ENCODE measurements around the gene CDS2.

Gene CDS2

GRCh38 chr20:5182615-5183254, 55.9 kb downstream of the CDS2 start:
- DNase-seq = no peak

DNA sequence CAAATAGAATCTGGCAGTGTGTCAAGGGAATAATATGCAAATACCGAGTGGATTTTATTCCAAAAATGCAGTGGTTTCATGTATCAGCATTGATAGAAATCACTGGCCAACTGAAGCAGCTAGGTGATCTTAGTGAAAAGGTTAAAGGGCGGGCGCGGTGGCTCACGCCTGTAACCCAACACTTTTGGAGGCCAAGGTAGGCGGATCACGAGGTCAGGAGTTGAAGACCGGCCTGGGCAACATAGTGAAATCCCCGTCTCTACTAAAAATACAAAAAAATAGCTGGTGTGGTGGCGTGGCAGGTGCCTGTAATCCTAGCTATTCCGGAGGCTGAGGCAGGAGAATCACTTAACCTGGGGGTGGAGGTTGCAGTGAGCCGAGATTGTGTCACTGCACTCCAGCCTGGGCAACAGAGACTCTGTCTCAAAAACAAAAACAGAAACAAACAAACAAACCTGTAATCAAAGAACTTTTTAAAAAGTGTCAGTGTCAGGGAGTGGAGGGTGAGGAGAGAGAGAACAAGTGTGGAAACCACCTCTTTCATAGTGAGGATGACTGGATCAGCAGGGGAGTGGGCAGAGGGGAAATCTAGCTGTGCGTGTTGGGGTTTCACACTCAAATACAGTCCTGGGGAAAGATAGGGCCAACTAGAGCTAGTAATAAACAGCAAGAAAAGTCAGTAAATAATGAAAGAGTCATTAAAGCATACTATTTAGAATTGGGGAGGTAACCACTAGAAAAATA, 57.1 kb downstream of the CDS2 start:
- no peak for DNase-seq

DNA sequence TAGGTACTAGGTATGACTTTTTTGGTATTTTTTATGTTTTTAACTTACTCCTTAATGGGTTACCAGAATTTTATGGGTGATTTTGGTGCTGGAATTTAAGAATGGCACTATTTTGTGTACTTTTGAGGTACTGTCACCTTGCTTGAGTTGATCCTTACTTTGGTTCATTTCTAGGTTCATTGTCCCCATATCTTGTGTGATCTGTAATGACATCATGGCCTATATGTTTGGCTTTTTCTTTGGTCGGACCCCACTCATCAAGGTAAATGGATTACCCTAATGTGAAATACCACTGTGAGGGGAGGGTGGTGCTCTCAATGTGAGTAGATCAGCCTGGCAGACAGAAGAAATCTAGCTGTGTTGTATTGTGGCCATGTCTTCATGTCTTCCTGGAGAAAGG, 57.9 kb downstream of the CDS2 start:
- no peak for DNase-seq

DNA sequence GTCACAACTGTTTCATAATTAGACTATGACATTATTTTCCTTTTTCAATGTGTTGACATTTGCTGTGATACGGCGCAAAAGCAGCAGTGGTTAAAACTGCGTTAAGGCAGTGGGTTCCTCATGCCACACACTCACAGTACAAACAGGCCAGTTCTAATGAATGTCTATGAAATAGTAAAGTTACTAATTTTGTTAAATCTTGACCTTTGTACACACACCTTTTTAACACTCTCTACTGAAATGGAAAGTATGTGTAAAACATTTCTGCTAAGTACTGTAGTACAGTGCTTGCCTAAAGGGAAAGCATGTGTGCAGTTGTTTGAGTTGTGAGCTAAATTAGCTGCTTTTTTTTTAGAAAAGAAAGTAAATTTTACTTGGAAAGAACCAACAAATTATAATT, 60.3 kb downstream of the CDS2 start:
- no peak for DNase-seq

GRCh38 chr20:5188736-5189135, 61.9 kb downstream of the CDS2 start:
- no peak for DNase-seq

GRCh38 chr20:5189917-5190316, 63.1 kb downstream of the CDS2 start:
- DNase-seq = no peak

- no peak for DNase-seq
Measured at GRCh38 chr20:5190444-5190843, 63.6 kb downstream of the CDS2 start.

DNA sequence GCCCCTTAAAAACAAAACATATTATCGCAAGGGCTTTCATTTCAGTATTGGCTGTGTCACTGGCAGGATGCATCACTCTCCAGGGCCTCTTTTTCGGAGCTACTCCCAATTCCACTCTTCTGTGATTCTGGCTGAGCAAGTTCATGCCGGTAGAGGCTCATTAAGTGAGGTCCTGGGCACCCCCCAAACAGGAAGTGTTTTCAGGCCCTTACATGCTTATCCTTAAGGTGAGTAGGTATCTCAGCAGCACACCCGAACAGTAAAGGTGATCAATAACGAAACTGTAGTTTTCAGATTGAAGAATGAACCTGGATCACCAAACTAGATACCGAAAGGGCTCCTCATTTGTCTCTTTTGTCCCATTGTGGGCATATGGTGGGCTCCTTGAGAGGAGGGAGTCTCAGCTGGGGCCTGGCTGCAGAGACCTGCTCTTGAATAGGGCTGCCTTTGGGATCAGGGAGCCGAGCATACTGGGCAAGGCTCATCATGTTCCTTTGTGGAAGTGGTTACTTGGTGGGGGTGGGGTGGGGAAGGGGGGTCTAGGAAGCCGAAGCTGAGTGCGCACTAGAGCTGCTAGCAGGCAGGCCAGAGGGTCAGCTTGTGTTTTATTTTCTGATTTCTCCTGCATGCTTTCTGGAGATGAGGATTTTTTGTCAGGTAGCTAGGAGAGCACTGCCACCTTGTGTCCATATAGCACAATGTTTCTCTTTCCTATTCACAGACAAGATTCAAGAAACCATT, 65.2 kb downstream of the CDS2 start:
- peak; percentile 82 for DNase-seq

DNA sequence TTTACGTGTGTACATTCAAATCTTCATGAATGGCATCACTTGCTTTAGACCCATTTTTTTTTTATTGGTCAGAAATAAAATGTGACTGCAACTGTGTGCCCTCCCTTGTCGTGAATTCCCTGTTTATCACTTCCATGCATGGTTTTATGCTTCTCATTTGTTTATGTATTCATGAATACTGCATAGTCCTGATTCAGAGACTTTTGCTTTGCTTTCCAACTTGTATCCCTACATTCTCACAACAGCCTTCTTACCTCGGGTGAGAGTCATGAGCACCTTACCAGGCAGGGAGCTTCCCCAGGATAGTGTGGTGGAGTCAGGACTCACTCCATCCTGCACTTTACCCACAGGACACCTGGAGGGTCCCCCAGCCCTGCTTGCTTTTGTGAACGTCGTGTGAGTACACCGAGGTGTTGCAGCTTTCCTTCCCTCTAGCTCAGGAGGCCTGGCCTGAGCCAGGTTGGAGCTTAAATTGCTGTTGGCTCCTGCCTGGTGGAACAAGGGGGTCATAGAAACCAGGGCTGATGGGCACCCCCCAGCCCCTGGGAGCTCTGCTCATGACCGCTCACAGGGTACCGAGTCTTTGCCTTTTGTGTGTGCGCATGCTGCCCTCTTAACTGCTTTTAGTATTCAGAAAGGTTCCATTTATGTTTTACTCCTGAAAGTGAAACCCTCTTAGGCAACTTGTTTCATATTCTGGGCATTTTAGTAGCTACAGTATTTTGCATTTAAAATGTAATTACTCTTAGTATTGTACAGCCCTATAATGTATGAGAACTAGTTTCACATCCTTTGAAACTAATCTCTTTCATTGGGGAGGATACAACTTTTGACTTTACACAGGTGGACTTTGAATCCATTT, 66.0 kb downstream of the CDS2 start:
- DNase-seq = no peak

GRCh38 chr20:5195655-5196054, 68.8 kb downstream of the CDS2 start:
- DNase-seq = no peak

DNA sequence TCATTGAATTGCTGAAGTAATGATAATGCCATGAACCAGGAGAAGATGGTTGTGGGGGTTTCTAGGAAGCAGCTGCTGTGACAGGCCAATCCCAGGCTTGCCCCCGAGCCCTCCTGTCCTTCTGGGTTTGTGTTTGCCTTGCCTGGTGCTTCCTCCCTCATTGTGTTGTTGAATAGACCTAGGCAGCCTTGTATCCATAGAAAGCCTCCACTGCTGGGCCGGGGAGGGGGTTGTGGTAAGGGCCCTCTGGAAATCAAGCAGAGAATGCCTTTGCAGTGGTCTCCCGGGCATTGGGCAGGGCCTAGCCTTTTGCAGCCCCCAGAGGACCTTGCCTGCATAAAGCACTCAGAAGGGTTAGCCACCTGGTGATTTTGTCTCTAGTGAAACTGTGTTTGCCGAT, 69.3 kb downstream of the CDS2 start:
- no peak for DNase-seq

GRCh38 chr20:5197270-5197827, 70.5 kb downstream of the CDS2 start:
- DNase-seq = no peak

GRCh38 chr20:5197847-5198650, 71.2 kb downstream of the CDS2 start:
- DNase-seq = no peak

- DNase-seq = no peak
Measured at GRCh38 chr20:5198651-5198924, 71.8 kb downstream of the CDS2 start.

GRCh38 chr20:5203380-5203779, 76.6 kb downstream of the CDS2 start:
- DNase-seq = no peak

- peak; percentile 47 for DNase-seq
Measured at GRCh38 chr20:5205348-5206210, 78.8 kb downstream of the CDS2 start.

- DNase-seq = no peak
Measured at GRCh38 chr20:5207138-5207537, 80.3 kb downstream of the CDS2 start.

GRCh38 chr20:5211803-5212714, 85.3 kb downstream of the CDS2 start:
- DNase-seq = no peak

GRCh38 chr20:5212907-5213487, 86.2 kb downstream of the CDS2 start:
- DNase-seq = no peak

DNA sequence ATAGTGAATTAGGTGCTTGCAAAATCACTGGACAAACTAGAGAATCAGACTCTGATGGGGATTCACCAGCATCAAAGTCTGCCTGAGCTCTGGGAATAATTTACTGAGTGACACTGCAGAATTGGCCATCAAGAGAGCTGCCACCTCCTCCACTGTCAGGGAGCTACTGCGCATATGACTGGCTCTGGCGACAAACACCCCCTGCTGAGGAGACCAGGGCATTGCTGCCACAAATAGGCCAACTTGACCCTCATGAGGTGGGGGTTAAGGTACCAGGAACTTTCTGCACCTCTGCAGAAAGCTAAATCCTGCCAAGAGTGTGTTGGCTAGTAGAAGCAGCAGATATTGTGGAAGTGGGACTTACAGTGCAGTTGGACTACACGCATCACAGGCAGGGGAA, 88.0 kb downstream of the CDS2 start:
- no peak for DNase-seq

Data from kidney glomerular epithelial cell (primary cell).